Measurements from ENCODE around the gene RASGRP3.

Gene RASGRP3

DNA sequence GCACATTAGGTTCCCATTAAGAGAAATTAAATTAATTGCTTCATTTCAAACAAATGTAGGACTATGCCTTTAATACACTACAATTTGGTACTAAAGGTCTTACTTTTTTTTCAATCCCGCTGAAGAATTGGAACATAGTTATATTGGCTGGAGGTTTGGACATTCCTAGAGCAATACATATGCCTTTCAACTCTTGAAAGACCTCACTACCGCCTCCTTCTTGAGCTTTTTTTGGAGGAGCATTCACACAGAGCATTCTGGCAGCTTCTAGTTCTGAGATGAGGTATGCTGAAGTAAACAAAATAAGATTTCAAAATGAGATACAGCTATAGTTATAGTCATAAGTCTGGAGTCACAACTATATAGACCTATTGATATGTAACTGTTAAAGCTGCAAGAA is 111.8 kb downstream of the RASGRP3 start:
- no peak for DNase-seq

DNA sequence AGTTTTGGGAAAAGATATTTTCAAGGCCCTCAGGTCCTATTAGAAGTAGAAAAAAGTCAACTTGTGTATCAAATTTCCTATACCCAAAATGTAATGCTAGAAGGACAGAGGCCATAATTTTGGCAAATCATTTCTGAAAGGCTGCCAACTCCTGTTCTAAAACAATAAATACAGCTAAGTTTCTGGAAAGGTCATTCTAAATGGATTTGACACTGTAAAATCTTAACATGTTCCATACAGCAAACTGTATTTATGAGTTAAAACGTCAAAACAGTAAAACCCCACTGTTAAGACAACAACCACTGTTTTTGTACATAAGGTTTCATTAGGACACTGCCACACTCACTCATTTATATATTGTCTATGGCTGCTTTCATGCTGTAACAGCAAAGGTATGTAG is 113.0 kb downstream of the RASGRP3 start:
- no peak for DNase-seq

GRCh38 chr2:33595385-33595784 is 118.9 kb downstream of the RASGRP3 start:
- DNase-seq = no peak

DNA sequence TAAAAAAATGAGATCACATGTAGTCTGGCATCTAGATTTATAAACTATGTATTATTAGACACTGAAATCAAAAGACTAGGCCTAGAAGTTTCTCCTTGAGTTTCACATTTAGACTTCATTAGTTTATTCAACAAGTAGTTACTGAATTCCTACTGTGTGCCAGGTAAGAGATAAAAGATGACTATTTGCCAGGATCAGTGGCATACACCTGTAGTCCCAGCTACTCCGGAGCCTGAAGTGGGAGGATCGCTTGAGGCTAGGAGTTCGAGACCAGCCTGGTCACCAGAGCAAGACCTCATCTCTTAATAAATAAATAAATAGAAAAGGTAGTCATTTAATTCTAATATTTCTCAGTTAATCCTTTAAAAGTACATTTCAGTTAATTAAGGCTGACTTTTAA is 120.6 kb downstream of the RASGRP3 start:
- no peak for DNase-seq

- peak; percentile 75 for DNase-seq
Observed at GRCh38 chr2:33598561-33599174, 122.2 kb downstream of the RASGRP3 start.

GRCh38 chr2:33599175-33599942 is 122.9 kb downstream of the RASGRP3 start, which contains the start of gene FAM98A:
TSS of gene FAM98A (minus strand) at chr2:33599299. CDS start at chr2:33599221, 78 bp downstream.
- peak; percentile 99 for DNase-seq

GRCh38 chr2:33599943-33600192 is 123.4 kb downstream of the RASGRP3 start:
- no peak for DNase-seq

DNA sequence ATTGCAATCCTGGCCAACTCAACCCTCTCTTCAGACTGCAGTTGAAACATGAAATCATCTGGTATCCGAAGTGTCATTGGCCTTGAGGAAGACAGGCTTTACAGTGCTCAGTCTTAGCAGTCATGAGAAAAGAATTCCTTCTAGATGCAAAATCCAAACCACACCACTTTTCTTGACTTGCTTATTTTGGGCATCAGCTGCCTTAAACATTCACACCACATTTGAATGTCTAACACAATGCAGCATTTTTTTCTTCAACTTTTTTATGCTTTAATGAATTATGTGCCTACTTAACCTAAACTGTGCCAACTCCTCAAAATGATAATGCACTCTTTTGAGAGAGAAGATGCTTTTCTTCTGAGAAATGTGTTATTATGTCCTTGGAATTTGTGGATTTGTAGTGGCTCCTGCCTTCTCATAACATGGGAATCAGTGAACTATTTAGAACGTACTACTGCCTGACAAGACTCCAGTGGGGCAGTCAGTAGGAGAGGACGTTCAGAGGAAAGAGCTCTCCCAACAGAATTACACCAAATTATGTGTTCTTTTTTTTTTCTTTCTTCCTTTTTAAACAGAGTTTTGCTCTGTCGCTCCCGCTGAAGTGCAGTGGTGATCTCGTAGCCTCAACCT is 125.9 kb downstream of the RASGRP3 start:
- no peak for DNase-seq

GRCh38 chr2:33603416-33603815 is 127.0 kb downstream of the RASGRP3 start:
- no peak for DNase-seq

DNA sequence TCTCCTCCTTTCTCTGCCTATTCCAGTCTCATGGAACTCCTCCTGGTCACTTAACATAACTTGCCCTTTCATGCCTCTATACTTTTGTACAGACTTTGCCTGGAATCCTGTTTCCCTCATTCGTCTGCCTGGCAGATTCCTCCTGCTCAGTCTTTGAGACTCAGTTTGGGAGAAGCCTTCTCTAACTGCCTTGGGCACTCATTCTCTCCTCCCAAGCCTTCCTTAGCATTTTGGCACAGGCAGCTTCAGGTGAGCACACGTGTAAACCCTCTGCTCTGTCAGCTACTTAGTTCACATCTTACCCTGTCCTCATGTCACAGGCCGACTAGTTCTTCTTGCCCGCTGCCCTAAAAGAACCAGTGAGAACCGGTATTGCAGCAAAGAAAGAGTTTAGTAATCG is 128.6 kb downstream of the RASGRP3 start:
- no peak for DNase-seq

DNA sequence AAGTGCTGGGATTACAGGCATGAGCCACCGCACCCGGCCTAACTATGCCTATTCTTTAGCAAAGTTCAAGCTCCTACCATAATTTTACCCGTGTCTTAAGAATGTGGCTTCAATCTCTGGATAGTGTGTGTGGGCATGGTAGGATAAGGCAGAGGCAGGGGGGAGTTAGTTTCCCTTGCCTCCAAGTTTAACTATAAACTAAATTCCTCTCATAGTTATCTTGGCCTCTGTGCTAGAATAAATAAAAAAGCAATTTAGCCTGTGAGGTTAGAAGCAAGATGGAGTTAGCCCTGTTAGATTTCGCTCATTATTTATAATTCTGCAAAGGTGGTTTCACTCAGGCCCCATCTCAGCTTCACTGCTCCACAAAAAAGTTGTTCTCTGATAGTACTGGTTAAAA is 129.7 kb downstream of the RASGRP3 start:
- DNase-seq = no peak

DNA sequence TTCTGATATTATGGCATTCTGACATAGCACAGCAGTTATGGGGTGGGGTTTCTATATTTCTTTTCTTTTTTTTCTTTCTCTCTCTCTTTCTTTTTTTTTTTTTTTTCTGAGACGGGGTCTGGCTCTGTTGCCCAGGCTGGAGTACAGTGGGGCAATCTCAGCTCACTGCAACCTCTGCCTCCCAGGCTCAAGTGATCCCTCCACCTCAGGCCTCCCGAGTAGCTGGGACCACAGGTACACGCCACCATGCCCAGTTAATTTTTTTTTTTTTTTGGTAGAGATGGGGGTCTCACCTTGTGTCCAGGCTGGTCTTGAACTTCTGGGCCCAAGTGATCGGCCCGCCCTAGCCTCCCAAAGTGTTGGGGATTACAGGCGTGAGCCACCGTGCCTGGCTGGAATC is 130.2 kb downstream of the RASGRP3 start:
- no peak for DNase-seq

- DNase-seq = no peak
Observed at GRCh38 chr2:33607251-33607721, 130.8 kb downstream of the RASGRP3 start.

GRCh38 chr2:33607905-33608304 is 131.5 kb downstream of the RASGRP3 start:
- no peak for DNase-seq

DNA sequence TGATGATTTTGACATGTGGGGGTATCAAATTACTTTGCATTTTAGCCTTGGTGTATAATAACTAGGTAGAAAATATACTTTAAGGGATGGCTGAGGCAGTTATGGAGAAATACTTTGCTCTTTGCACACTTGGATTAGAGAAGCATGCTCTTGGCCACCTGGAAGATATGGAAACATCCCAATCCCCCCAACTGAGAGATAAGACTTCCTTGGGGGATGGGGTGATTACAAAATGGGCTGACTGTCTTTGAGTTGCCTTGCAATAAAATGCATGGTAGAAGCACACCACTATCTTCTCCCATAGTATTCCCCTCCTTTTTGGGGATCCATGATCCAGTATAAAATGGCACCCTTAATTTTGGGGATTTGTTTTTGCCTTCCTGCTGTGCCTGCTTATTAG is 137.7 kb downstream of the RASGRP3 start:
- DNase-seq = no peak
